Neural progenitor cell (in vitro differentiated cells): Measurements from ENCODE around the gene HADHB. TPM values are rescaled to one million over a fixed set of nuclear protein-coding genes. Genes with fewer than 3 reads are reported as not detected.

ENCODE experiments used
- DNase-seq: peaks from one replicate; pipeline ENCODE4 v3.0.0-alpha.2; 2016; ENCODE audit warnings: low spot score
- H2AFZ ChIP-seq: fragments of 200-600 bp; sonication (generic); replicated peaks from 2 replicates; pipeline ENCODE4 v1.6.1; 2016; ENCODE audit warnings: antibody characterized with exemption
- H3F3A ChIP-seq: fragments of 200-600 bp; sonication (generic); 2 replicates; pipeline ENCODE4 v1.6.1; 2016; ENCODE audit warnings: antibody characterized with exemption, low read depth
- H3K27ac ChIP-seq: fragments of 200-600 bp; sonication (generic); 2 replicates; pipeline ENCODE4 v1.5.1; 2016; ENCODE audit warnings: mild to moderate bottlenecking
- H3K27me3 ChIP-seq: fragments of 200-600 bp; sonication (generic); 2 replicates; pipeline ENCODE4 v1.6.1; 2016; ENCODE audit warnings: mild to moderate bottlenecking, moderate library complexity
- H3K36me3 ChIP-seq: fragments of 200-600 bp; sonication (generic); 2 replicates; pipeline ENCODE4 v1.5.1; 2016
- H3K4me1 ChIP-seq: fragments of 200-600 bp; sonication (generic); 2 replicates; pipeline ENCODE4 v1.6.1; 2016; ENCODE audit warnings: mixed run types
- H3K4me2 ChIP-seq: fragments of 200-600 bp; sonication (generic); 2 replicates; pipeline ENCODE4 v1.6.1; 2016
- H3K4me3 ChIP-seq: fragments of 200-600 bp; sonication (generic); 2 replicates; pipeline ENCODE4 v1.5.1; 2016
- H3K79me2 ChIP-seq: fragments of 200-600 bp; sonication (generic); 2 replicates; pipeline ENCODE4 v1.6.1; 2016; ENCODE audit warnings: low read depth
- H3K9ac ChIP-seq: fragments of 200-600 bp; sonication (generic); 2 replicates; pipeline ENCODE4 v1.6.1; 2016
- H3K9me3 ChIP-seq: fragments of 200-600 bp; sonication (generic); 2 replicates; pipeline ENCODE4 v1.5.1; 2016; ENCODE audit warnings: low read depth
- H4K20me1 ChIP-seq: fragments of 200-600 bp; sonication (generic); 2 replicates; pipeline ENCODE4 v1.6.1; 2016; ENCODE audit warnings: low read depth
- H3K27ac Mint-ChIP-seq: 3 replicates; pipeline ENCODE4 v1.8.0; 2021; ENCODE audit warnings: mixed read lengths
- H3K27me3 Mint-ChIP-seq: 2 replicates; pipeline ENCODE4 v1.8.0; 2022; ENCODE audit warnings: low read depth, mild to moderate bottlenecking, inconsistent platforms, moderate library complexity, mixed read lengths; ENCODE audit not compliant: insufficient read depth
- H3K36me3 Mint-ChIP-seq: 3 replicates; pipeline ENCODE4 v1.8.0; 2021; ENCODE audit warnings: mixed read lengths
- H3K4me1 Mint-ChIP-seq: 3 replicates; pipeline ENCODE4 v1.8.0; 2021; ENCODE audit warnings: mixed read lengths
- H3K4me3 Mint-ChIP-seq: 3 replicates; pipeline ENCODE4 v1.8.0; 2021; ENCODE audit warnings: mild to moderate bottlenecking, moderate library complexity, mixed read lengths
- H3K9me3 Mint-ChIP-seq: 3 replicates; pipeline ENCODE4 v1.8.0; 2020; ENCODE audit warnings: mixed read lengths
- EZH2 ChIP-seq: fragments of 200-600 bp; sonication (generic); IDR thresholded peaks from 2 replicates; pipeline ENCODE4 v1.6.1; 2017; ENCODE audit warnings: antibody characterized with exemption, mild to moderate bottlenecking, moderate library complexity
- EZH2phosphoT487 ChIP-seq: fragments of 200-600 bp; sonication (generic); IDR thresholded peaks from 2 replicates; pipeline ENCODE4 v1.6.1; 2017; ENCODE audit warnings: antibody characterized with exemption
- total RNA-seq: library from RNA; depleted of rRNA; stranded (reverse); fragments of >200 nt; gene quantifications from 2 replicates; pipeline ENCODE4 v1.2.3, GENCODE V29; 2015; ENCODE audit warnings: low replicate concordance
- TF ChIP-seq, protein P1 (sequence below): fragments of 200-600 bp; sonication (generic); IDR thresholded peaks from 2 replicates; pipeline ENCODE4 v1.5.1; 2017; ENCODE audit warnings: antibody characterized with exemption, mild to moderate bottlenecking

Gene HADHB
- total RNA-seq, 1 donor from 2014 or later = 40.6 TPM

DNA sequence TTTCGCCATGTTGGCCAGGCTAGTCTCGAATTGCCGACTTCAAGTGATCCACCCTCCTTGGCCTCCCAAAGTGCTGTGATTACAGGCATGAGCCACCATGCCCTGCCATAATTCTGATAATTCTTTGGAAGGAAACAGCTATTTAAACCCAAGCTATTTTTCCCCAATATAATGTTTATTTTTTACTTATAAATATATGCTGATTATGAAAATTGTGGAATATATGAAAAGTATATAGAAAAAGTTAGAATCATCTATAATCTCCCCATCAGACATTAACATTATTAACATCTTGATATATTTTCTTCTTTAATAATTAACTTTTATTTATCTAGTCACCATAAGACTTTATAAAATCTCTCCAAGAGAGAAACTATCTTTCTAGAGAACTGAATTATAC is 41.2 kb downstream of the HADHB start:
- Histone ChIP-seq H3K4me2 (no peak overlapping the region), H3K9ac (no peak overlapping the region), H2AFZ (no peak overlapping the region), H3F3A (no peaks in the 10 kb centered on the region), H3K4me3 (no peak overlapping the region), H3K27me3 (no peaks in the 10 kb centered on the region), H3K9me3 (no peaks in the 10 kb centered on the region), H4K20me1 (no peaks in the 10 kb centered on the region), H3K36me3 (peaks cover 3% of the 10 kb centered on the region), H3K79me2 (no peaks in the 10 kb centered on the region), H3K27ac (no peak overlapping the region), H3K4me1 (no peaks in the 10 kb centered on the region)
- TF ChIP-seq EZH2phosphoT487 = no peak
- TF ChIP-seq EZH2 = no peak
- TF ChIP-seq, protein P1, sequence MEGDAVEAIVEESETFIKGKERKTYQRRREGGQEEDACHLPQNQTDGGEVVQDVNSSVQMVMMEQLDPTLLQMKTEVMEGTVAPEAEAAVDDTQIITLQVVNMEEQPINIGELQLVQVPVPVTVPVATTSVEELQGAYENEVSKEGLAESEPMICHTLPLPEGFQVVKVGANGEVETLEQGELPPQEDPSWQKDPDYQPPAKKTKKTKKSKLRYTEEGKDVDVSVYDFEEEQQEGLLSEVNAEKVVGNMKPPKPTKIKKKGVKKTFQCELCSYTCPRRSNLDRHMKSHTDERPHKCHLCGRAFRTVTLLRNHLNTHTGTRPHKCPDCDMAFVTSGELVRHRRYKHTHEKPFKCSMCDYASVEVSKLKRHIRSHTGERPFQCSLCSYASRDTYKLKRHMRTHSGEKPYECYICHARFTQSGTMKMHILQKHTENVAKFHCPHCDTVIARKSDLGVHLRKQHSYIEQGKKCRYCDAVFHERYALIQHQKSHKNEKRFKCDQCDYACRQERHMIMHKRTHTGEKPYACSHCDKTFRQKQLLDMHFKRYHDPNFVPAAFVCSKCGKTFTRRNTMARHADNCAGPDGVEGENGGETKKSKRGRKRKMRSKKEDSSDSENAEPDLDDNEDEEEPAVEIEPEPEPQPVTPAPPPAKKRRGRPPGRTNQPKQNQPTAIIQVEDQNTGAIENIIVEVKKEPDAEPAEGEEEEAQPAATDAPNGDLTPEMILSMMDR = no peak
- Mint-ChIP-seq H3K27me3 (peaks cover 3% of the 10 kb centered on the region), H3K4me3 (no peak overlapping the region), H3K27ac (no peak overlapping the region), H3K9me3 (no peaks in the 10 kb centered on the region), H3K4me1 (no peaks in the 10 kb centered on the region), H3K36me3 (peaks cover 31% of the 10 kb centered on the region)
- DNase-seq = no peak

DNA sequence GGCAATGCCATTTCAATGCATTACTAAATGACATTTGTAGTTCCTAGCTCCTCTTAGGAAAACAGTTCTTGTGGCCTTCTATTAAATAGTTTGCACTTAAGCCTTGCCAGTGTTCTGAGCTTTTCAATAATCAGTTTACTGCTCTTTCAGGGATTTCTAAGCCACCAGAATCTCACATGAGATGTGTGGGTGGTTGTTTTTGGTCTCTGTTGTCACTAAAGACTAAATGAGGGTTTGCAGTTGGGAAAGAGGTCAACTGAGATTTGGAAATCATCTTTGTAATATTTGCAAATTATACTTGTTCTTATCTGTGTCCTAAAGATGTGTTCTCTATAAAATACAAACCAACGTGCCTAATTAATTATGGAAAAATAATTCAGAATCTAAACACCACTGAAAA is 45.3 kb downstream of the HADHB start:
- H3K36me3 Mint-ChIP-seq = peaks cover 11% of the 10 kb centered on the region
- H3K27ac Mint-ChIP-seq = no peak overlapping the region

GRCh38 chr2:26292646-26293045 is 47.9 kb downstream of the HADHB start:
- Mint-ChIP-seq H3K27ac (peak overlapping the region; percentile 17), H3K9me3 (no peaks in the 10 kb centered on the region)

More for the DNA sequence above, 45.3 kb downstream of the HADHB start:
- H3K4me1 ChIP-seq = no peaks in the 10 kb centered on the region
- H3K27me3 ChIP-seq = no peaks in the 10 kb centered on the region
- no peaks in the 10 kb centered on the region for H3K9me3 ChIP-seq
- H3K79me2 ChIP-seq = no peaks in the 10 kb centered on the region
- TF ChIP-seq EZH2 = no peak
- no peak for TF ChIP-seq EZH2phosphoT487
- TF ChIP-seq, protein P1 = no peak
- Mint-ChIP-seq H3K9me3 (no peaks in the 10 kb centered on the region), H3K4me1 (peaks cover 6% of the 10 kb centered on the region), H3K27me3 (peaks cover 2% of the 10 kb centered on the region), H3K4me3 (no peak overlapping the region)
- H2AFZ ChIP-seq = no peak overlapping the region
- no peak overlapping the region for H3K9ac ChIP-seq
- no peak overlapping the region for H3K27ac ChIP-seq
- no peaks in the 10 kb centered on the region for H4K20me1 ChIP-seq
- no peaks in the 10 kb centered on the region for H3K36me3 ChIP-seq
- no peak for DNase-seq
- no peaks in the 10 kb centered on the region for H3F3A ChIP-seq
- no peak overlapping the region for H3K4me3 ChIP-seq
- no peak overlapping the region for H3K4me2 ChIP-seq

More at GRCh38 chr2:26292646-26293045, 47.9 kb downstream of the HADHB start:
- Mint-ChIP-seq H3K36me3 (peaks cover 4% of the 10 kb centered on the region), H3K27me3 (peaks cover 6% of the 10 kb centered on the region), H3K4me1 (peaks cover 13% of the 10 kb centered on the region), H3K4me3 (no peak overlapping the region)
- H3K4me2 ChIP-seq = no peak overlapping the region
- H3K79me2 ChIP-seq = no peaks in the 10 kb centered on the region
- H3K27ac ChIP-seq = no peak overlapping the region
- no peak overlapping the region for H3K9ac ChIP-seq
- H3K27me3 ChIP-seq = peaks cover 5% of the 10 kb centered on the region
- H3K4me3 ChIP-seq = no peak overlapping the region
- H3K9me3 ChIP-seq = no peaks in the 10 kb centered on the region
- peaks cover 8% of the 10 kb centered on the region for H3F3A ChIP-seq
- DNase-seq = no peak
- no peaks in the 10 kb centered on the region for H4K20me1 ChIP-seq
- H3K36me3 ChIP-seq = no peaks in the 10 kb centered on the region
- TF ChIP-seq EZH2phosphoT487 = no peak
- TF ChIP-seq, protein P1 = no peak
- TF ChIP-seq EZH2 = no peak
- no peak overlapping the region for H2AFZ ChIP-seq
- peaks cover 6% of the 10 kb centered on the region for H3K4me1 ChIP-seq
